ENCODE data around the gene PLCB2.

DNA sequence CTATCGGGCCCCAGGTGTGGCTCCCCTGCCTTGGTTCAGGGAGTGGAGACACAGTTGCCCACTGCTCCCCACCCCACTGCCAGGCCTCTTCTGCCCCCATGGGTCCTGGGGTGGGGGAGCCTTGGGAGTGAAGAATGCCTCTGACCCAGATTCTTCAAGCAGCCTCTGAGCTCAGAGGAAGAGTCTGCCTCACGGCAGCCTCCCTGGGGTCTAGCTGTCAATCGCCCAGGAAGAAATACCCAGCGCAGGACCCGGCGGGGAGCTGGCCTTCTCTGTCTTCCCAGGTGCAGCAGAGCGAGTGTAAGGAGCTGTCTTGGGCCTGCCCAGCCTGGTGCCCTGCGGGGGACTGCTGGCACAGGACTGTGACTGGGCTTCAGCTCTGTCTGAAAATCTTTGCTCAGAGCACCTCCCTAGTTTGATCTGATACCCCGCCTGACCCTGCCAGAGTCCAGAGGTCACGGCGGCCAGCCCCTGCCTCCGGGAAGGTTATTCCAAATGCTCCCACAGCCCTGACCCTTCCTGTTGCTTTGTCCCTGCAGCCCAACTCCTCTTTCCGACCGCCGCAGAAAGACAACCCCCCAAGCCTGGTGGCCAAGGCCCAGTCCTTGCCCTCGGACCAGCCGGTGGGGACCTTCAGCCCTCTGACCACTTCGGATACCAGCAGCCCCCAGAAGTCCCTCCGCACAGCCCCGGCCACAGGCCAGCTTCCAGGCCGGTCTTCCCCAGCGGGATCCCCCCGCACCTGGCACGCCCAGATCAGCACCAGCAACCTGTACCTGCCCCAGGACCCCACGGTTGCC, 35.9 kb downstream of the PLCB2 start:
- TF ChIP-seq CTCF (IDR thresholded peaks at IDR 0.05; ENCODE audit: insufficient read depth, low read depth, low read length) (no peak), EZH2 (IDR thresholded peaks at IDR 0.05; ENCODE audit: insufficient read depth, low read length) (no peak)

All from astrocyte (in vitro differentiated cells and primary cell).